HK-2 (cell line): ENCODE data around the gene OR1F1.
A peak's percentile ranks its signal among the peaks of the same experiment; 100 is the strongest.
"Not testable (repeated sequence)": the region's sequence is repeated elsewhere in the genome, so short reads cannot be mapped to it uniquely, and the experiment has no call there.

Source experiments
- DNase-seq: peaks from one replicate; pipeline ENCODE4 v3.0.0-alpha.2; 2018; ENCODE audit not compliant: unreplicated experiment

OR1F1 gene

DNA sequence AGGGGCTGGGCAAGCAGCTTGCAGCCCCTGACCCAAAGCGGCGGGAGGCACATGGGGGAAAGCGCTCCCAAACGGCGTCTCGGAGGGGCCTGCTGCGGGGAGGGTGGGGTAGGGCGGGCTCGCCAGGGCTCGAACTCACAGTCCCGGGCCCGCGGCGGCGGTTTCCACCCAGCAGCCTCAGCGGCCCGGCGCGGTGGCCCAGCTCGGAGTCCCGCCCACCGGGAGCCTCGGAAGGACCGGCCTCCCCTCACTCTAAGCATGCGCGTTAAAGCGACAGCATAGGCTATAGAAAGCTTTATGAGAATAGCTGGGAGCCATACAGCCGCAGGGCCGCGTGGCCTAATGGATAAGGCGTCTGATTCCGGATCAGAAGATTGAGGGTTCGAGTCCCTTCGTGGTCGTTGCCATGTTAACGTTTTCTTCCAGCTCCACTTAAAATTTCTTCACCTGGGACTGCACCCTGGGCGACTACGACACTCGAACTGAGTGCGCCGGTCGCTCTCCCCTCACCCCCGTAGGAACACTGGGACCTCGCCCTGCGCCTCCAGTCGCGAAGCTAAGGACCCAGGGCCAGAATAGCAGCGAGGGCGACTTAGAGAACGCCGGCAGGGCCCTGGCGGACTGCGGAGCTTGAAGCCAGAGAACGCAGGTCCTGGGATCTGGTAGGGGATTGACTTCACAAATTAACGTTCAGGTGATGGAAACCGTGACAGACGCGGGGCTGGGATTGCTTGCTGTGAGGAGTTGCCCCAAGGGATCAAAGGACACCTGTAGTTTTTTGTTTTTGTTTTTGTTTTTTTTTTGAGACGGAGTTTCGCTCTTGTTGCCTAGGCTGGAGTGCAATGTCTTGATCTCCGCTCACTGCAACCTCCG, 37.4 kb upstream of the OR1F1 start:
- peak; percentile 98 for DNase-seq

DNA sequence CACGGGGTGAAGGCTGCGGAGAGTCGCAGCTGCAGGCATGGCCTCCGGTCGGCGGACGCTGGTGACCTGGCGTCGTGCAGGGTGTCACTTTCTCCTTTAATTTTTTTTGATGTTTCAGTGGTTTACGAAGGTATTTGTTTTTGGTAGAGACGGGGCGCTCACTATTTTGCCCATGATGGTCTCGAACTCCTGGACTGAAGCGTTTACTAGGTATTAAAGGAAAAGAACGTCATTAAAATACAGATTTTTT, 36.1 kb upstream of the OR1F1 start:
- DNase-seq: no peak

- peak; percentile 95 for DNase-seq
Measured at GRCh38 chr16:3152277-3152990, 35.6 kb upstream of the OR1F1 start.

DNA sequence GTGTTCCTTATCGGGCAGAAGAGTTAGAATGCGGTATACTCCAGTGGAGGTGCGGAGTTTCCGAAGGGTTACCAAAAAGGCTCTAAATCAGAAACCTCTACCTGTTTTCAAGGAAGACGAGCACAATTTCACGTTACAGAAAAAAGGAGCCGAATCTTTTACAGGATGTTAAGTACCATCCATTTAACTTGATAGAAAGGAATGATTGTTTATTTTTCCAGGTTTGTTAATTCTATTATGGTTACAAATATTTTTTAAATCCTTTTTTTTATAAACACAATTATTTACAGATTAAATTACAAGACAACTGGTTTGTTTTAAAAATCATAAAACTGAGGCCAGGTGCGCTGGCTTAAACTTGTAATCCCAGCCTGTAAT, 35.0 kb upstream of the OR1F1 start:
- no peak for DNase-seq

DNA sequence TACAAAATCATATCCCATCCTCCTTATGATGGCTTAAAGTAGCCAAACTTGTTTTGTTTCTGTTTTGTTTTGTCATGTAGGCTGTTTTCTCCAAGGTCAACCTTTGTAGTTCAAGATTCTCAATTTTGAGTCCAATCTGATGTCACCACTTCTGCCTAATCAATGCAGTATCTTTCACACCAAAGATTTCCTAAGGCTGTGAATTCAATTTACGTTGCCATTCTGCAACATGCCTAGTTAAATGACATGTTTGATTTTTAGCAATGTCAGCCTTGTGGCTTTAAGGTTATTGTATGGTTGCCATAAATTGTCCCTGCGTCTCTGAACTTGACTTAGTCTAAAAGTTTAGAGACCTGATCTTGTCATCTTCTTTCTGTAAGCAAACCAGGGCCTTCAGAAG, 32.8 kb upstream of the OR1F1 start:
- DNase-seq: no peak

GRCh38 chr16:3155972-3156371, 32.0 kb upstream of the OR1F1 start:
- no peak for DNase-seq

DNA sequence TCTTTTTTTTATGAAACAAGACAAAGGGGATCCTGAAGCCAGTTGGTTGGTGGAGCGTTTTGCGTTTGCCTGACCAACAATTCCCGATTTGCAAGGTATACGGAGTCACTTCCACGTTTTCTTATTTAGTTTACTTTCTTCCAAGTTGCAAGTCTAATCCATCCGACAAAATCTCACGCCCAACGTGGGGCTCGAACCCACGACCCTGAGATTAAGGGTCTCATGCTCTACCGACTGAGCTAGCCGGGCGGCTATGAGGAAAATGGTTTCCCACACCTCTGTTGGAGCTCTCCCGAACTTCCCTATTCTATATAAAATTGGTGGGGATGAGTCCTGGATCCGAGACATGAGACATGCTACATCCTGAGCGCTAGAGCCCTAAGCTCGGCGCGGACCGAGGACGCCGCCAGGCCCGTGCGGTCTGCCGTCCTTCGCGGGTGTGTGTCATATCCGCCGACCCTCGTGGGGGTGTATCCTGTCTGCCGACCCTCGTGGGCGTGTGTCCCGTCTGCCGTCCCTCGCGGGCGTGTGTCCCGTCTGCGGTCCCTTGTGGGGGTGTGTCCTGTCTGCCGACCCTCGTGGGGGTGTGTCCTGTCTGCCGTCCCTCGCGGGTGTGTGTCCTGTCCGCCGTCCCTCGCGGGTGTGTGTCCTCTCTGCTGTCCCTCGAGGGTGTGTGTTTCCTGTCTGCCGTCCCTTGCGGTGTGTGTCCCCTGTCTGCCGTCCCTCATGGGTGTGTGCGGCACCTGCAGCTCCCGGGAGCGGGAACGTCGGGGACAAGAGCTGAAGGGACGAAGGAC, 30.6 kb upstream of the OR1F1 start:
- DNase-seq: peak; percentile 86

- no peak for DNase-seq
Measured at GRCh38 chr16:3158026-3158509, 29.9 kb upstream of the OR1F1 start.

DNA sequence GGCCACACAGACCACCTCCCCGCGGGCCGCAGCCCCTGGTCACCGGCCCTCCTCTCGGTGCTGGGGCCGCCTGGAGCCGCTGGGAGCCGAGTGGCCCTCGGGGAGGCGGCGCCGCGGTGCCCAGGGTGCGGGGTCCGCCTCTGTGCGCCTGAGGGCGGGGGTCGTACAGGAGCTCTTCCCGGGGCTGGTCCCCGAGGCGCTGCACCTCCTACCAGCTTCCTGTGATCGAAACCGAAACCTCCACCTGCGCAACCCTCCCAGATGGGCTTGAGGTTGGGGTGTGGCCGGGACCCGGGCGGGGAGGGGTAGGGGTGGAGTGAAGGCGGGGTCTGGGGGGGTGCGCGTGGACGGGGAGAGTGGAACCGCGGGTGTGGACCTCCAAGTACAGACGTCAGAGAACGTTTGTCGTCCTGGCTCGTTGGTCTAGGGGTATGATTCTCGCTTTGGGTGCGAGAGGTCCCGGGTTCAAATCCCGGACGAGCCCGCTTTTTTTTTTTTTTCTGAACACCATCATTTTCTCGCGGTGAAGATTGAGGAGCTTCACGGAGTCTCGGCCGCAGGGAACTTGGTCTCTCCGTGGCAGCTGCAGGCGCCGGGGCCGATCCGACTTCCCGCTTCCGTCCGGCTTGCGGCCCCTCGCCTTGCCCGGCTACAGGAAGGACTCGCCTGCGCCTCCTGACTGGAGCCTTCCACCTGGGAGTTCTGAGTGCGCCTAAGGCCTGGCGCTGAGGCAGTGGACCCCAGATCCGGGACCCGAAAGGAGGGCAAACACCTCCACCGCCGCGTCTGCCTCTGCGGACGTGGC, 29.3 kb upstream of the OR1F1 start:
- DNase-seq: peak; percentile 92

GRCh38 chr16:3161235-3162018, 26.6 kb upstream of the OR1F1 start:
- no peak for DNase-seq

DNA sequence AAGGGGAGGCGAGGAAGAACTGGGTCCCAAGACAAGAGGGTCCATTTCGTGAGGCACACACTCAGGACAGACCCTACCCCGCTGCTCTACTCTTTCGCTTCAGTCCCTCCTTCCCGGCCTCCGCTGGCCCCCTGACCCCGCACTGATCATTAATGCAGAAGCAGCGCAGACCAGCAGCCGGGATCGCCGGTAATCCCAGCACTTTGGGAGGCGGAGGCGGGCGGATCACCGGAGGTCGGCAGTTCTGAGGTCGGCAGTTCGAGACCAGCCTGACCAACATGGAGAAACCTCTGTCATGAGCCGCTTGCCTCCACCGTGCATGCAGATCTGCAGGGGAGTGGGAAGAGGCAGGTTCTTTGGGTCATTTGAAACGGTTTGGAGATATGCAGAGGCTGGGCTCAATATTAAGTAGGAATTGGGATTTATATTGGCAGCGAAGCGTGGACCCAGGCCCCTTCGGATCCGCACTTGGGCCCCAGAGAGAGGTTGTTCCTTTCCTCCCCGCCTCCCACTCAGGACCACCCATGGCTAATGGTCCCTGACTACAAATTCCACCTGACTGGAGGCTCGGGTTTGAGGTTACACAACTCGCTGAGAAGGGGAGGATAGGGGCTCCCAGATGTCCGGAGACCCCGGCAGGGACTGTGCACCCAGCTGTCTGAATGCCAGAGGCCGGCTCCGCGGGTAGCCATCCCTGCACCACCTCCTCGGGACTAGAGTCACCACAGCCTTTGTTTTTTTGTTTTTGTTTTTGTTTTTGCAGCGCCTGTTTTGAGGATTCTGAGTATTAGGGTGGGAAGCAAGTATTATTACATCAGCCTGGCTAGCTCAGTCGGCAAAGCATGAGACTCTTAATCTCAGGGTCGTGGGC, 23.6 kb upstream of the OR1F1 start:
- DNase-seq: no peak

- DNase-seq: no peak
Measured at GRCh38 chr16:3165111-3165822, 22.7 kb upstream of the OR1F1 start.

- no peak for DNase-seq
Measured at GRCh38 chr16:3166505-3166886, 21.5 kb upstream of the OR1F1 start.

GRCh38 chr16:3168729-3169128, 19.3 kb upstream of the OR1F1 start:
- DNase-seq: not testable (repeated sequence)

DNA sequence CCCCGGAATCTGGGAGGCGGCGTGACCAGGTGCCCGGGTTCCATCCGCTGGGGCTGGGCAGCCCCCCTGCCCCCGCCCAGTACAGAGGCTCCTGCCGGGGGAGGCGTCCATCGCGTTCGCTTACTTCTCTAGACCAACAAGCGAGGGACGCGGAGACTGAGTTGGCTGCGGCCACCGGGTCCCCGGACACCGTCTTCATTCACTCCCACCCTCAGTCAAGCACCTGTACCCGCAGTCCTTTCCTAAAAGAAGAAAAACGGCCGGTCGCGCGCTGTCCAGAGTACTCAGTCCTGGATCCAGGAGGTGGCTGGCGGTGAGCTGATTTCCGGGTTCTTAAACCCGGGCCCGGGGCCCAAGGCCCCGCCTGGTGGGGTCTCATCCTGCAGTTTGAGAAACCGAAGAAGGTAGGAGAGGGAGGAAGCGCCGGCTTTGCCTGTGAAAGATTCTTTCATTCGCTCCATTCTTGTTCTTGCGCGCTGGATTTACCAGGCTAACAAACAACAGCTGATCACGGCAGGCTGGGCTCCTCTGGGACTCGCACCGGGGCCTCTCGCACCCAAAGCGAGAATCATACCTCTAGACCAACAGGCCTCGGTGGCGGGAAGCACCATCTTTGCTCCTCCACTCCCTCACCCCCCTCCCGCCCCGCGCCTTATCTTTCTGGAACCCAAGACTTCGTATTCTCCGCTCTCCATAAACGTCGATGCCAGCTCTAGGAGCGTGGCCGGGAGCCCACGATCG, 17.4 kb upstream of the OR1F1 start:
- no peak for DNase-seq

GRCh38 chr16:3171181-3171854, 16.7 kb upstream of the OR1F1 start:
- DNase-seq: no peak

DNA sequence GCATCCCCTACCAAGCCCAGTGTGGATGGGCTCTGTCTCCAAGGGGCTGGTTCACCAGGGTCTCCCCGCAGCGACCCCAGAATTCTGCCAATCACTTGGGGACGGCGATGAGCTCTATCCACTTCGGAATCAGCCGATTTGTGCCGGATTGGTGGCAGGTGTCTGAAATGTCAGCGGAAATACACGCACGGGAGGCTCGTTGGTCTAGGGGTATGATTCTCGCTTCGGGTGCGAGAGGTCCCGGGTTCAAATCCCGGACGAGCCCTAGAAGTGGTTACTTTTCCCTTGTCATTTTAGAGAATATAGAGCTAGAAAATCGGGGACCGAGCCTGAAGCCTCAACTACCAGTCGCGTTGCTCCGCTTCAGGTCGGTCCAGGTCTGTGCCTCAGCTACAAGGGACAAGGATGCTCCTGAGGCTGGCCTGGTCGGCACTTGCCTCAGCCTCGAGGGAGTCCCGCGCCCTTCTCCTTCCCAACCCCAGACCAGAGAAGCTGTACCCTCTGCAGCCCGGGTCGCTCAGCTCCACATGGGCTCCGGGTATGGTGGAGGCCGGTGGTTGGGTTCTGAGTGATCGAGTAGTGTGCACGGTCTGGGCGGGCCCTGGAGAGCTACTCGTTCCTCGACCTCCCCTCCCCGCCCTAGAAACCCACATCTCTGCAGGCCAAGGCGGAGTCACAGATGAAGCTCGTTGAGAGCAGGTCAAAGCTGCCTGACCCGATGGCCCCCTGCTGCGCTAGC, 16.0 kb upstream of the OR1F1 start:
- DNase-seq: peak; percentile 62
